Measurements from ENCODE around the gene NFASC. TPM values are rescaled to one million over a fixed set of nuclear protein-coding genes. Genes with fewer than 3 reads are reported as not detected.

The NFASC gene
- total RNA-seq, 1 experiment from 2014 or later: 5.8 TPM

DNA sequence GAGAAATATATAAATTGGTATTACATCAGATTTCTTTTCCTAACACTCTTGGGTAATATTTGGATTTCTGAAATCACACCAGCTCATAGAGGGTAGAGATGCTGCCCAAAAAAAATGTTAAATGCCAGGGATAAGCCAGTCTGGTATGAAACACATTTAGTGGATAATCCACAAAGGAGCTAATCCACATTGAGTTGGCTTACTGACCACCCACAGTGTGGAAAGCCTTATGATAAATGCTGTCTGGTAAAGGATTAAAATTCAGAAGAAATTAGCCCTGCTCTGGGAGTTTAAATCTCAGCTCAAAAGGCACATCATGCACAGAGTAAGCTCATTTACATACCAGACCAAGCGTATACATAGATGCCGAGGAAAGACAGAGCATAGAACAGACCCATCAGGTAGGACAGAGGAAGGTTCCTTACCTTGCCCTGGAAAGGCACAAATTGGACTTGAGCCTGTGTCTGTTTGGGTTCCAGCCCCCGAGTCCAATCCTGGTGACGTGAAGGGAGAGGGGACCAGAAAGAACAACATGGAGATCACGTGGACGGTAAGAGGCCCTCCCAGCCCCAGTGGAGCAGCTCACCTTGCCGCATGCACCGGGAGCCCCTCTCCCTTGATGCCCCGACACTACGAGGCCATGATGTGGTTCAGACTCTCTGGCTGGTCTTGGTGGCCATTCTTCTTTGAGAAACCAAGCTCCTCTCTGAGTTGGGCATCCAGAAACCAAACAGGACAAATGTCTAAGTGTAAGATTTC, 109.4 kb downstream of the NFASC start:
- no peak for DNase-seq (ENCODE audit: low read depth)

DNA sequence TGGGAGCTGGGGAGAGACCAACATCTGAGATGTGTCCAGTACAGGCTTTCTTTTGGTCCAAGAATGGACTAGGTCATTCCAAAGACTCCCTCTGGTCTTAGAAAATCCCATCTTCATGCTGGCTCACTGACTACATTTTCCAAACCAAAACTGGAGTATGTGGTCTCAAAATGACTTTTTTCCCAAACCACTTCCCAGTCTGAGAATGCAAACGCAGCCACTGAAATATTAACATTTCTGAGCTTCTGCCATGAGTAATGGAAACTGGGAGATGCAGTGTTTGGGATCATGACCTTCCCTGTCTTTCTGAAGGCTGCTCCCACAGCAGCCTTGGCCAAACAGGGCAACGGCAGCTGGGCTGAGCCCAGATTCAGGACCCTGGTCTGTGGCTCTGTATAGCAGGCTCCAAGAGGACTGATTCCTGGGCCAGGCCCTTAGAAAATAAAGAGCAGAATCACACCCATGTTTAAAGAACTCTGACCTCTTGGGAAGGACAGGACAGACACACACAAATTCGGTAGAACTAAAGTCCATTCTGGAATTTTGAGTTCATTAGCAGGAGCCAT, 110.3 kb downstream of the NFASC start:
- no peak for DNase-seq (ENCODE audit: low read depth)

DNA sequence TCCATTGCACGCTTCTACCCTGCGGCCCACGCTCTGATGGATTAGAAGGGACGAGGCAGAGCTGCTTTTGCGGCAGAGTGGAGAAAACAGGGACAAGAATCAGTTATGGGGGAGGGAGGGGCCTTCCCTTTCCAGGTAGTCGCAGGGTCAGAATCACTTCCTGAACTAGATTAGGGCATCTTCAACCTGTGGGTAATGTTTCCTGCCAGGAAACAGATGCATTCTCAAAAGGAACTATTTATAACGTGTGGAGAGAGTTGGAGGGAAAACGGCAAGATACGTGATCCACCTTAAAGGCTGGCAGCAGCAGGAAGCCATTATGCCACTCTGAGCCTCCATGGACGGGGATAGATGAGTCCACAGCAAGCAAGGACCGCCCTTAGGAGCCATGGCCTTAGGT, 112.5 kb downstream of the NFASC start:
- no peak for DNase-seq (ENCODE audit: low read depth)

DNA sequence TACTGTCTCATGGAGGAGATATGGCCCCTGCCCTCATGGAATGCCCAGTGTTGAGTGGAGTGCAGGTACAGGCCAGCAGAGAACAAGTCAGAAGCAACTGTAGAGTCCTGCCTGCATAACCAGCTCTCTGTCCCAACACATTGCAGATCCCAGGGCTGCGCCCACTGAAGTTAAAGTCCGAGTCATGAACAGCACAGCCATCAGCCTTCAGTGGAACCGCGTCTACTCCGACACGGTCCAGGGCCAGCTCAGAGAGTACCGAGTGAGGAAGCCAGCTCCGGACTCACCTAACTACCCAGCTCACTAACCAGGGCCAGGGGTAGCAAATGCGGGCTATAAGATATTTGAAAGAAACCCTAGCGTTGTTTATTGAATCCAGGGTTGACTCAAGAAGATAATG, 113.2 kb downstream of the NFASC start:
- DNase-seq (ENCODE audit: low read depth): no peak

- no peak for DNase-seq (ENCODE audit: low read depth)
Observed at GRCh38 chr1:204984499-204984898, 113.8 kb downstream of the NFASC start.

DNA sequence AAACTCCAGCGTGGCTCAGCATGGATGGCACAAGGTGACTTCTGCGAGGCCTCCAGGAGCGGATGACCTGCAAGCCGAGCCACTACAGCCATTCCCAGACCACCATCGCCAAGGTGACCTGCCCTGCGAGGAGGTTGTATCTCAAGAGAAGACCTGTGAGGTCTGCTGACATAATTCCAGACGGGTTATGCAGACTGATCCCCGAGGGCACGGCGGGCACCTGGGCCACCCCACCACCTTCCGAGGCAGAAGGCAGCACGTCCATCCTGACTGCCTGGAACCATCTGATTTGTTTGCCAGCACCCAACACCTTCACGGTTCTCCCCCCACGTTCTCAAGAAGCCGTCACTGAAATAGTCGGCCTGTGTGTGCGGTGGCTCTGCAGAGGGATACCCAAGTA, 115.5 kb downstream of the NFASC start:
- DNase-seq (ENCODE audit: low read depth): no peak

DNA sequence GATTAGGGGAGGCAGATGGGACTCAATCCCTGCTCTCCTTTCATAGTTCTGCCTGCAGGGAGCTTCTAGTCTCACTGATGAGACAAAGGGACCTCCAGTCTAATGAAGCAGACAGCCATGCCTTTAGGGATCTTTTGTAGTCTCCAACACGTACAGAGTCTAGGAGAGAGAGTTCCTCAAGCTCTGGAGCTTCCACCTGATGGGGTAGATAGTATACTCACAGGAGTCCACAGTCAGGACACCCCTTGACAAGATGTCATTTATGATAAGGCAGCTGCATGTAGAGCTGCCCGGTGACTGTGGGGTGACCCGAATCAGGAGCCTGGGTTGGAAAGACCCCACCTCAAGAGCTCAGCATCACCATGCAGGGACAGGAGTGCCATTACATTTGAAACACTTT, 117.0 kb downstream of the NFASC start:
- no peak for DNase-seq (ENCODE audit: low read depth)

- no peak for DNase-seq (ENCODE audit: low read depth)
Observed at GRCh38 chr1:204988196-204988595, 117.5 kb downstream of the NFASC start.

DNA sequence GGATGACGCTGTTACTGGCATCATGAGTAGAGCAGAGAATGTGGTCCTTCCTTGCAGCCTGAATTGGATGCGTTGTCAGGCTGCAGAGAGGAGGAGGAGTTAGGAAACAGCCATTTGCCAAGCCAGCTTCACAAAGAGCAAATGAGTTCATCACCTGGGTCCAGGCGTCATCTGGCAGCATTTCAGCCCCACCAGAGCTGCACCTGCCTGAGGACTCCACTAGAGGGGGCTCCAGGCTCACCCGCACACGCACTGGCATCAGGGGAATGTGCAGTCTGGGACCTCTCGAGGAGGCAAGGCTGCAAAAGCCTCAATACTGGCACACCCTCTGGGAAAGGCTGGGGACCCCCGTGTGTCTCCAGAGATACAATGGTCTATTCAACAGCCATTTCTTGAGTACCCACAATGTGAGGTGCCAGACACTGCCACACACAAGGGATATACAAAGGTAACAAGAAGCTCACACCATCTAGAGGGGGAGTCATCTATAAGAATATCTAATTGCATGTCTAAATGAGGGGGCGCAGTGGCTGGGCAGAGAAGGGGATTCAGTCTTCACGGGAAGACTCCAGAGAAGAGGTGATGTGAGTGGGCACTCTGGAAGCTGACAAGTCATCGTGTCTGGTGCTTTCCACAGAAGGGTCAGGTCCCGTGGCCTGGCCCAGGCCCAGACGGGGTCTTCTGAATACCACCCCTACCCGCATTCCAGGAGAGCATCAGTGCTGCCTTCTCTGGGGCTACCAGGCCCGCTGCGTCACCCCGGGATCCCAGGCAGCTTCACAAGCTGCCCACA, 118.8 kb downstream of the NFASC start:
- DNase-seq (ENCODE audit: low read depth): peak; percentile 79

DNA sequence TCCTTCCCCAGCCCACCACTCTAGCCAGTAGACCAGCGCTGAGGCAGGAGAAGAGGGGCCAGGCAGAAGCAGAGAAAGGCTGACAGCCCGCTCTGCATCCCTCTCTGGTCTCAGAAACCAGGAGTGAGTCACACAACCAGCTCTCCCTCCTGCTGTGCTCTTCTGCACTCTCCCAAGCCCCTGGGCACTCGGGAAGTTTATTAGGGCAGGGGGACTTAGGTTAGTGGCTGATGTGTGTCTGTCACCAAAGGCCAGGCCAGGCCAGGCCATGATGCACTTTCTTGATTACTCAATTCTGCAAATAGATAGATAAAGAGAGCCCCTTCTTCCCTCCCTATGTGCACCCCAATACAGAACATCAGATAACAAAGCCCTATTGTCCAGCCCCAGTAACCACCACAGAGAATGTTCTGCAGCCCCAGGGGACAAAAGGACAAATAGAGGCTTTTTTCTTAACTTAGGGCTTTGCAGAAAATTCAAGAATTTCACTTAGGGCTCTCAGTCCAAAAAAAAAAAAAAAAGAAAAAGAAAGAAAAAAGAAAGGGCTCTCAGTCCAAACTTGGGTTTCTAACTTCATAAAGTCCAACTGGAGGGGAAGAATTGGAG, 119.5 kb downstream of the NFASC start:
- peak; percentile 41 for DNase-seq (ENCODE audit: low read depth)

- no peak for DNase-seq (ENCODE audit: low read depth)
Observed at GRCh38 chr1:204990721-204991341, 120.2 kb downstream of the NFASC start.

DNA sequence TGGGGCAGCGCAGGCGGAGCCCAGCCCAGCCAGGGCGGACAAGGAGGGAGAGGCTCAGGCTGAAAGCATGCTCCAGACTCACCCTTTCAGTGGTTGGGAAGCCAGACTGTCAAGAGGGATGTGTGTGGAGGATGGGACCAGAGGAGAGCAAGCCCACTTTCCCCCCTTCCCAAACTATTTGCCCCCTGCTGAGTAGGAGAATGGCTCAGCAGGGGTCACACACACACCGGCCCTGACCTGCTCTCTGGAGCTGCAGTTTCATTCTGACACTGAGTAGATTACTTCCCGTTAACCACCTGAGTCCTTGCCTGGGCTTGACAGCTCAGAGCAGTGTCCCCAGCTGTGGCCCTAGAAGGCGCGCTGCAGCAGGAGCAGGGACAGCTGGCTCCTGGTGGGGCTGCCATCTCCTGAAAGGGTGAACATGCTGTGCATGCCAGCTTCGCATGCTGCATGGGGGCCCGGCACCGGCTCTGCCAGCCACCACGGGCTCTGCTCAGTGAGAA, 120.7 kb downstream of the NFASC start:
- DNase-seq (ENCODE audit: low read depth): no peak

DNA sequence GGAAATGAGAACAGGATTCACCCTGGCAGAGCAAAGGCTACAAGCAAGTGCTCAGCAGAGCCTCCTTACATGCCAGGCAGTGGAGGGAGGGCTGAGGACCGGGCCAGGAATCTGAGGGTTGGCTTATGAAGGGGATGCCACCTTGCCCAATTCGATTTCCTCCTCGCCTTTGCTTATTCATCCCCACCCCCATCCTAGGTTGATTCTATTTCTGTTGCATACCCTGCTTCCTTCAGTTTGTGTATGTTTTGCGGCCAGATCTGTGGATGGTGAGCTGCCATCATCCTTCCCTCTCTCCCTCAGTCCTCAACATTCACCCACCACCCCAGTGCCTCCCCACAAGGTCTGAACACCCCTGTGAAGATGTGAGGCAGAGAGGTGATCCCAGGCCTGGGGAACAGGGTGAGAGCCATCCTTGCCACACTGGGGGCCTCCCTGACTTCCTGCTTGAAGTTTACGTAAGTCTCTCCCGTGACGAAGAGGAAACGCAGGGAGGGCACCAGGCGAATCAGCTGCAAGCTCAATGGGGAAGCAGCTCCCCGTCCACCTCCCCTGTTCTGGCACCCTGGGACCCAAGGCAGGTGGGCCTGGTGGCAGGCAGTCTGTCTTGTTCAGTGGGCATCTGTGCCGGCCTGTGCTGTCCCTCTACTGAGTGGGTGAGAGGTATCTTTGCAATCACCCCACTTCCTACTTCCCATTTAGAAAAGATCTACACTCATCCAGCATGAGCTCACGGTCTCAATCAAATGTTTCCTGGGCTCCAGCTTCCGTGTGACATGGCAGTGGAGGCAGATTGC, 121.7 kb downstream of the NFASC start:
- DNase-seq (ENCODE audit: low read depth): no peak

DNA sequence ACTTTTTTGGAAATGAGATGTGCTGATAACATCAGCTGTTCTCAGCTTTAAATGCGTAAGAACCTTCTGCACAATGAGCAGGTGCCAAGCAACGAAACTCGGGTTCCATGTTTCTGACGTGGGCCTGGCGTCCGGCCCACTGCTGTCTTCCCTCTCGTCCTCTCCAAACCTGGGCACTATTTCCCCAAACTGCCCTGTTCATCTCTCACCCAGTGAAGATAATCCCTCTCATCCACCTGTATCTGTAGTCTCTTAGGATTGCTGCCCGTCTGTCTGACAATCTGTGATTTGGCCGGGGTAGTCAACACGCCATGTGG, 122.3 kb downstream of the NFASC start:
- no peak for DNase-seq (ENCODE audit: low read depth)

- DNase-seq (ENCODE audit: low read depth): no peak
Observed at GRCh38 chr1:204994086-204994862, 123.6 kb downstream of the NFASC start.

- DNase-seq (ENCODE audit: low read depth): no peak
Observed at GRCh38 chr1:204996981-204997380, 126.3 kb downstream of the NFASC start.

- DNase-seq (ENCODE audit: low read depth): no peak
Observed at GRCh38 chr1:204997591-204998355, 127.1 kb downstream of the NFASC start.

DNA sequence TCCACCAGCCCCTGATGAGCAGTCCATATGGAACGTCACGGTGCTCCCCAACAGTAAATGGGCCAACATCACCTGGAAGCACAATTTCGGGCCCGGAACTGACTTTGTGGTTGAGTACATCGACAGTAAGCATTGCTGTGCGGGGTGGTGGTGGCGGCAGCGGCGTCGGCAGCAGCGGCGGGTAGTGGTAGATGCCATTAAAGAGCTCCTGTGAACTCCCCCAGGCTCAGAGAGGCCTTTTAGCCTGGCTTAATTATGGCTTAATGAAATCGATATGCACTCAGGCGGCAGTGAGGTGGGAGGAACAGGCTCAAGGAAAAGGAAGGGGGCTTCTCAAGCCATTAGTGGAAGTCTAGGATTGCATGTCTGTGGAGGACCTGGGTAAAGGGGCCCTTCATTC, 130.5 kb downstream of the NFASC start:
- DNase-seq (ENCODE audit: low read depth): no peak

- DNase-seq (ENCODE audit: low read depth): no peak
Observed at GRCh38 chr1:205002705-205003104, 132.0 kb downstream of the NFASC start.
